GM21381 (cell line): Measurements from ENCODE around the gene GPD1L.
"Not testable (repeated sequence)": the region's sequence is repeated elsewhere in the genome, so short reads cannot be mapped to it uniquely, and the experiment has no call there.

Experiments
- ATAC-seq: cut with Tn5 transposase; IDR thresholded peaks from one replicate; pipeline ENCODE4 v1.9.1; 2021; ENCODE audit warnings: mild to moderate bottlenecking, moderate library complexity; ENCODE audit not compliant: unreplicated experiment

The GPD1L gene

DNA sequence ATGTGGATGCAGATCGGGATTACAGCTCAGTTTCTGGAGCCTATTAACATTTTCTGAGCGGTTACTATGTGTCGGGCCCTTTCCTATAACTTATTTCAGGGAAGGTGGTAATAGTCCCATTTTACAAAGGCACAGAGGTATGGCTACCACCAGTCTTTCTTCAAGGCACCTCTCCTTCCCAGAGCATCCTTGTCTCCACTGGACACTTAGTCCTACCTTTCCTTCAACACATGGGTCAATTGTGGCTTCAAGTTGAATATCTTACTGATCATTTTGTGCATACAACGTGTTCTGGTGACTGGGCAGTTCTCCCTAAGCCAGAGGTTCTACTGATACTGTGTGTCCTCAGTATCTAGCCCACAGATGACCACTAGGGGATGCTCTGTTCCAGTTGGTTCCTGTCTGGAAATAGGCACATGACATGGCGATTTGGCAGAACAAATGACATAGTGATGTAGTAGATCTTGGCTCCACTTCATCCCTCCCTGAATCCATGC, 71.3 kb downstream of the GPD1L start:
- peak; percentile 85 for ATAC-seq

DNA sequence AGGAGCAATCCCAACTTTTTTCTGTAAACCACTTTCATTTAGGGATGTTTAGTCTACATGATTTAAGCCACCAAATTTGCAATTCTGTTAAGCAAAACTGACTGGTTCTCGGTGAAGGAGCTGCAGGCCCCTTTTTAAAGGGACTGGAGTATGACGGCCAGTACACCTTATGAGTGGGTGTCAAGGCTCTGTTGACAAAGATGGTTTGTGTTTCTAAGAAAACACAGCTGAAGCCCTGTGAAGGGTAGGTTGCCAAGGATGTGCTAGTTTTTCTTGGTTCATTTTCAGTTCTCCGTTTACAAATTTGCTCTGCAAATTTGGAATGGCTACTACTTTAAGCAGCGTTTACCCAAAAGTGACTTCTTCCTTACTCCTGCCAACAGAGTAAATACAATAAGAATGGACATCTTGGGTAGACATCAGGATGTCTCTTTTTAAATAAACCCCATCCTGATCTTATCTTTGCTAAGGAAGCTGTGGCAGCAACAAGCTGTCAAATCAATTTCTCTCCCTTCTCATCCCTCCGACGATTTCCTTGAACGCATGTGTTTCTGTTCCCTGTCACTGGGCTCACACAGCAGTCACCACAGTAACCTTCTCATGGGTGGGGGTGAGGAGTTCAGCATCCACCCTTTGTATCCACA, 73.8 kb downstream of the GPD1L start:
- ATAC-seq = no peak

- ATAC-seq = no peak
Measured at GRCh38 chr3:32181365-32181764, 74.9 kb downstream of the GPD1L start.

DNA sequence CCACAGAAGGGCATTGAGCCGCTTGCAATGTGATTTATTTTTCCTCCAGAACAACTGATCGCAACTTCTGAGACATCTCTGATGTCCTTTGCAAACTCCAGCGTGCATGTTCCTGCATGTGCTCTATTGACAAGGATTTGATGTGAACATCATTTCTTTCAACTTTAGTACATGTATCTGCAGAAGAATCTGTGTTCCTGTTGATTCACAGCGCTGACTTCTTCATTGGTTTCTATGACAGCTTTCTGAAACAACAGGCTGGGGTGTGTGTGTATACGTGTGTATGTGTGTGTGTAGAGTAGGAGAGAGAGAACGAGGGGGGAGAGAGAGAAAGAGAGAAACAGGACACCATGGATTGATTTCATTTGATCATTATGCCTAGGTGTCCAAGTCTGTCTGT, 75.4 kb downstream of the GPD1L start:
- ATAC-seq = no peak

- no peak for ATAC-seq
Measured at GRCh38 chr3:32184187-32184730, 77.8 kb downstream of the GPD1L start.

- no peak for ATAC-seq
Measured at GRCh38 chr3:32186097-32186496, 79.7 kb downstream of the GPD1L start.

DNA sequence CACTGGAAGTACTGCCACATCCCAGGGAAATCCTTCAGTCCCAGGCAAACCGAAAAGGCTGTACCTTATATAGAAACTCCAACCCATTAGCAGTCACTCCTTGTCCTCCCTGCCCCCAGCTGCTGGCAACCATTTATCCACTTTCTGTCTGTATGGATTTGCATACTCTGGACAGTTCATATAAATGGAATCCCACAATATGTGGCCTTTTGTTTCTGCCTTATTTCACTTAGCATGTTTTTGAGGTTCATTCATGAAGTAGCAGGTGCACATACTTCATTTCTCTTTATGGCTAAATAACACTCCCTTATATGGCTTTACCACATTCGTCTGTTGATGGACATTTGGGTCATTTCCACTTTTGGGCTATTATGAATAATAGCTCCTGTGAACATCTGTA, 80.5 kb downstream of the GPD1L start:
- ATAC-seq = no peak

DNA sequence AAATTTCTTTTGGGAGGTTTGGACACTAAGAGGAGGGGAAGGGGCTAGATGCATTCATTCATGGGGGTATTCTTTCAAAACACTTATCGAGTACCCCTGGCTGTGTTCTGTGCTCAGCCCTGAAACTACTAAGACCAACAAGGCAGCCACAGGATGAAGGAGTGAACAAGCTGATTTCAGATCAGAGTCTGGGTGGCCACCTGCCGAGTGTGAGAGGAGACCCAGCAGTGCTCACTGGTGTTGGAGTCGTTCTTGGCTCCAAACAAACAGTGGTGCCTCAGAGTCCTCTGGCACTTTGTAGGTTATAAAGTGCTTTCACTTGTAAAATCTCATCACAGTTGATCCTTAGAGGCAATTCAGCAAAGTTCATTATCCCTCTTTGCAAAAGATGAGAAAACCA, 83.3 kb downstream of the GPD1L start:
- no peak for ATAC-seq

DNA sequence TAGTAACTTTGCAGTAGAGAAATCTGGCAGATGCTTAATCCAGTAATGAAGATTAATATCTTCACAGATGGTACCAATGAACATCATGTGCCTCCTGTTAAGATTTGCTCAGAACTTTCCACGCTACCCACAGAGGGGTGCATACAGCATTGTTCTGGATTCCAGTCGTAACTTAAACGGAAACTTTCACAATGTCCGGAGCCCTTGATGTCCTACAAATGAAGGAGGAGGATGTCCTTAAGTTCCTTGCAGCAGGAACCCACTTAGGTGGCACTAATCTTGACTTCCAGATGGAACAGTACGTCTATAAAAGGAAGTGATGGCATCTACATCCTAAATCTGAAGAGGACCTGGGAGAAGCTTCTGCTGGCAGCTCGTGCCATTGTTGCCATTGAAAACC, 84.1 kb downstream of the GPD1L start:
- not testable (repeated sequence) for ATAC-seq

DNA sequence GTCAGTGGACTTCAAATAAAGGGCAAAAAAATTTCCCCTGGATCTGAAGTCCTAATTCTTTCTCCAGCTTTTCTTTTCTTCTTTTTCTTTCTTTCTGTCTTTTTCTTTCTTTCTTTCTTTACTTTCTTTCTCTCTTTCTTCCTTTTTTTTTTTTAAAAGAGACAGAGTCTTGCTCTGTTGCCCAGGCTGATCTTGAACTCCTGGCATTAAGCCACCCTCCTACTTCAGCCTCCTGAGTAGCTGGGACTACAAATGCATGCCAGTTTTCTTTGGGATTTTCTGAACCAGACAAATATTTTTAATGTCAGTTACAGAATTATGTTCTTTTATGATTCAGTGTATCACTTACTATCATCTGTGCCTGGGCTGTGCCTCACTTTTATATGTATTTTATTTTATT, 86.7 kb downstream of the GPD1L start:
- no peak for ATAC-seq

DNA sequence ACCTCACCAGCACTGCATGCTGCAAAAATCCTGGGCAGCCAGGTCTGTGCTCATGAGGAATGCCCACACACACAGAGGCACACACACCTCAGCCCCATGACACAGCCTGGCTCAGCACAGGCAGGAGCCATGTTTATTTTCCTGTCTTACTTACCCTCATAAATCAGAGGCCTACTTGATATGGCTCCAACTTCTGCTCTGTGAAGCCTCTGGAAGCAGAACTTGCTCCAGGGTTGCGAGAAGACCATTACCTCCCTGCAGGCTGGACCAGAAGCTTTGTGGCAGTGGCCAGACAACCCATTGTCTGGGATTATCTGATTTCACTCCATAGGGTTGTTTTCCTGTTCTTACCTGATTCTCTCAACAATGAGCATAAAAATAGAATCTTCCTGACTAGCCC, 88.2 kb downstream of the GPD1L start:
- no peak for ATAC-seq

DNA sequence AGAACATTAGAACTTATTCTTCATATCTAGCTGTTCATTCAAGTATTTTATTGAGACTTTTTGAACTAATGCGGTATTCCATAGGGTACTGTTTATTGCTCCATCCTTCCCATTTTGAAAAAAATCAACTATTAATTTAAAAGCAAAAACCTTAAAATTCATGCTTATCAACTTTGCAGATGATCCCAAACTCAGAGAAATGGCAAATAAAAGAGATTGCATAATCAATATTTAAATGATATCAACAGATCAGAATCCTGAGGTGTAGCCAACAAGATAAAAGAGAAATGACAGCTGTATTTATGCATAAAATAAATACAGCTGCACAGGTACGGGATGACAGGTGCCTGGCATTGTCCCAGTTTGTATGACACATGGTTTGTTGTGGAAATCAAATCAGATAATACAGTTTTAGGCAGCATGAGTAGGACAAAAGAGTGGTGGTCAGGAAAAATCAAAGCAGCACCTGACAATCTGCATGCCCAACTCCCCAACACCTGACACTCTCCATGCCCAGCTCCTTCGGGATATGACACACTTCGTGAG, 89.6 kb downstream of the GPD1L start:
- ATAC-seq = no peak

- no peak for ATAC-seq
Measured at GRCh38 chr3:32197991-32198390, 91.6 kb downstream of the GPD1L start.

DNA sequence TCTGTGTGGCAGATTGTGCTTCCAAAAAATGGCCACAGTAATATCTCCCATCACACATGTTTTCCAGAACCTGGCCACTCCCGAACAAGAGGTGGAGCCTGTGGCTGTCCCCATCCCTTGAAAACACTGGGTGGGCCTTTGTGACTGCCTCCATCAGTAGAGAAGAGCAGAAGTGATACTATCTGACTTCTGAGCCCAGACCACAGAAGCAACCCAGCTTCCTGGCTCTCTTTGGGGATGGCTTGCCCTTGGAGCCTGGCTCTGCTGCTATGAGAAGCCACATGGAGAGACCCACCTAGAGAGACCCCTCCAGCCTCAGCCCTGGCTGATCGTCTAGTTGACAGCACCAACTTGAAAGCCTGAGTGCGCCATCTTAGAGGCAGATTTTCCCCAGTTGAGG, 92.3 kb downstream of the GPD1L start:
- no peak for ATAC-seq

DNA sequence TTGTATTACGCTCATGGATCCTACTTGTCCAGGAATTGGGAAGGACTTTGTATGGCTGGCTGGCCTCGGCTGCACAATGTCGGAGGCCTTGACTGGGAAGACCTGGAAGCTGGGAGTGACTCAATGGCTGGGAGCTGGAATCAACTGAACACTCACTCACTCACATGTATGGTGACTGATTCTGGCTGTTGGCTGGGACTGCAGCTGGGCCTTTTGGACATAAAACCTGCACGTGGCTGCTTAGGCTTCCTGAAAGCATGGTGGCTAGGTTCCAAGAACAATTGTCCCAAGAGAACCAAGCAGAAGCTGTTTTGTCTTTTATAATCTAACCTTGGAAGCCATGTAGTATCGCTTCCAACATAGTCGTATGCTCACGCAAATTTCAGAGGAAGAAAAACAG, 94.1 kb downstream of the GPD1L start:
- no peak for ATAC-seq

DNA sequence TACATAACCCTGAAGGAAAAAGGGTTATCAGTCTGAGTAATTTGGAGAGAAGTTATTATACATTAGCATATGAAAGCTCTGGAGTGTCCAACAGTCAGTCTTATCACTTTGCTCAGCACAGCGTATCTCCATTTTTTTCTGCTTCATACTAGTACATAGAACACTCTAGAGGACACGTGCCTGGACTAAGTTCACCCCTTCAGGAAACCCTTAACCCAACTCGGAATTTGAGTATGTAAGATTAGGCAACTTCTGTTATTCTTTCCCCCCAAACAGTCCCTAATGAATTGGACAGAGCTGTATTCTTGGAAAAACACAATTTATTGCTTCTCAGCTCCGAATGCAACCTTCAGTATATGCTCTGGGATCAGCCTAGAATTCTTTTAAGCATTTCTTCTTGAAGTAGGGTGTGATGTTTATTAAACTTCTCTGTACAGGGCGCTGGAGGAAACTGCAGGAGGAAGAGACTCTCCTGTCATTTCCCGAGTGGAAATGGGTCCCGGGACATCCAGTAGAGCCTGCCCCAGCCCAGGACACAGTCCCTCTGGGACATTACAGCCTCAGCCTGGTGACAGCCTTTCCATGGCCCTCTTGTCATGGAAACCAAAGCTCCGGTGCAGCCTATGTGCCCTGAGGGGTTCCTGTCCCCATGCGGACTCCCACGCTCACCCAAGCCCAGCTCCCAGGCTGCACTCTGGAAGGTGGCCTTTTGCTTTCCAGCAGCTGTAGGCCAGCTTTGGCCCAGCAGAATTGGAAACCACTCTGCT, 94.8 kb downstream of the GPD1L start:
- no peak for ATAC-seq

DNA sequence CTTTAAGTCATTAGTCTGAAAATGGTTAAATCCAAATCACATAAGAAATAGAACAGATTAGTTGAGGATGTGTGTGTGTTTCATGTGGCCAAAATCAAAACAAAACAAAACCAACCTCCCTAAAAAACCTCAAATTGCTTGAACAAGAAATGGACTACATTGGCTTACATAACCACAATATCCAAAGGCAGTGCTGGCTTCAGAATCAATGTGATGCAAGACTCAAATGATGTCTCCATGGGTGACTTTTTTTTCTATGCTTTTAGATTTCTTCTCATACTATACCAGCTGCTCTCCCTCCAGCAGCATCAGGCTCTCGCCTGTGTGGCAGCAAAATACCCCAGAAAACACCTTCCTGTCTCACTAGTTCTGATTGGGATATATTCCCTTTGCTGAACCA, 96.1 kb downstream of the GPD1L start:
- no peak for ATAC-seq

DNA sequence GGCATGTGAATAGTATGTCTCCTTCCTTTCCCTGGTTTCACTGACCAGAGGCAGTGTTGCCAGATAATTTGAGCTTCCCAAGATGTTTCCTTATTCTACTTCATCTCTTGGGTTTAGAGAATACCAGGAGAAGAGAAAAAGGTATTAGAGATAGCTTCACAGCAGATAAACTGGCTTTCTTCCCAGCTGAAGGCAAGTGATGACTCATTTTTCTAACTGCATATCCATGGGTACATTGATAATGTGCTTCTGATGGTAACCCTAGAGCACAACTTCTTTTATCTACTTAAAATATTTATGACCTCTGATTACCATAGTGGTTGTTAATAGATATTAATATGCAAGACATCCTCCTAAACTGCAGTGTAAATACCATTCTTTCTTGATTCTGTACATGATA, 97.4 kb downstream of the GPD1L start:
- no peak for ATAC-seq

GRCh38 chr3:32208447-32208846, 102.0 kb downstream of the GPD1L start:
- ATAC-seq = no peak

GRCh38 chr3:32215185-32215584, 108.8 kb downstream of the GPD1L start:
- ATAC-seq = no peak

DNA sequence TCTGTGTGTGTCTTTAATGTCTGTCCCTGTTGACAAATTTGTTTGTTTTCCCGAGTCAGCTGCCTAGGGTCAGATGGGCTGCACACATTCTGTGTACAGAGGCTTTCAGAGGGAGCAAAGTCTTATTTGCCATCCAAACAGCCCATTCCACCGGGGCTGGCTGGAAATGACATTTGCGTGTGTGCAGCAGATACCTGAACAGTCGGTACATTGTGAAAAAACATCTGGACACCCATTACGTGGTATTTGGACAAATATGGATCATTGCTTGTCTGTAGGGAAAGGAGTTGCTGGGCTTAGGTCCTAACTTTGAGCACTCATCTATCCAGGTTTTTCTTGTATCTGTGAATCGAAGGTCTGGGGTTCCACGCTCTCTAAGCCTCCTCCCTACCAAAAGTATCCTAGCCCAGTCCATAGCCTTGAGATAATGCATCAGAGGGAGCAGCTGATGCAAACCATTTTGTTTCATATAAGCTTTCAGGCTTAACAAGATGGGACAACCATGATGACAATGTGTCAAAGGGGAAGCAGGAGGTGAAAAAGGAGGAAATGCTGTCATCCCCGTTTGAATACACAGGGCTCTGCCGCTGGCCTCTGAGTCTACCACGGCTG, 109.9 kb downstream of the GPD1L start:
- no peak for ATAC-seq

GRCh38 chr3:32217339-32217738, 110.9 kb downstream of the GPD1L start:
- ATAC-seq = no peak
